ENCODE results near the gene HSPA12B. TPM values are rescaled to one million over a fixed set of nuclear protein-coding genes. Genes with fewer than 3 reads are reported as not detected.

Gene HSPA12B
- total and polyA plus RNA-seq, 9 of the 15 experiments (the other 6 are each of a cell fraction or from before 2014, with no cell fraction given): 0.03 to 0.07 TPM; not detected in 7

DNA sequence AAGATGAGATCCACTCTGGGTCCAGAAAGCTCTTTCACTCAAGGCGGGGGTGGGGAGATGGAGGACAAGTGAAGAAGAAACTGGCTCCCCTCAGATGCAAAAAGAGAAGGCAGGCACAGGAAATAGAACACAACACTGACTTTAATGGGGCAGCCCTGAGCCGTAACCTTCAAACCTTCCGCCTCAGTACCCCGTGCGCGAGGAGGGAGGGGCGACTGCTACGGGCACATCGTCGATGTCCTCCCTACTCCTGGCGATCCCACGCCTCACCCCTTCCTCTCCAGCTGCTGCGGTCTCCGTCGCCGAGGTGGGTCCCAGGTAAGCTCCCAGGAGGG is 44.9 kb downstream of the HSPA12B start:
- ATAC-seq (no peak), FAIRE-seq (no peak), DNase-seq (ENCODE audit: extremely low read depth in 1 of 4, low spot score in 3 of 4) (no peak)
- Histone ChIP-seq H3K27me3 (ENCODE audit: control insufficient read depth in 2 of 2, insufficient read depth in 2 of 2, low read length in 2 of 2) (no peaks in the 10 kb centered on the region), H2AFZ (ENCODE audit: low read depth, low read length) (no peak overlapping the region), H3K4me2 (ENCODE audit: insufficient read depth, low read length) (no peak overlapping the region), H3K79me2 (ENCODE audit: control insufficient read depth, insufficient read depth, low read length) (no peaks in the 10 kb centered on the region), H3K36me3 (ENCODE audit: control insufficient read depth, insufficient read depth, low read length) (no peaks in the 10 kb centered on the region), H3K9ac (ENCODE audit: insufficient read depth in 1 of 2, low read depth in 2 of 2, low read length in 2 of 2) (no peak overlapping the region), H4K20me1 (replicated peaks; ENCODE audit: control insufficient read depth, insufficient read depth, low read length) (no peaks in the 10 kb centered on the region), H3K27ac (ENCODE audit: extremely low read depth, low read depth, low read length) (no peak overlapping the region), H3K4me1 (replicated peaks in 1 of 2; ENCODE audit: control insufficient read depth in 2 of 2, insufficient read depth in 2 of 2, low read length in 2 of 2) (peaks cover 0 to 25% of the 10 kb centered on the region in 2 experiments; a peak in 2 of 5 replicates), H3K4me3 (no peak overlapping the region), H3K9me1 (ENCODE audit: control insufficient read depth, insufficient read depth, low read length) (no peaks in the 10 kb centered on the region), H3K9me3 (replicated peaks; ENCODE audit: control insufficient read depth, insufficient read depth, low read depth, low read length) (no peaks in the 10 kb centered on the region)
- no TSS peak for BruUV-seq (replicated peaks)
- no peak for TF ChIP-seq ZNF324 (CRISPR knock-in tag; IDR thresholded peaks at IDR 0.05)
- no peak for TF ChIP-seq FOXA1 (IDR thresholded peaks at IDR 0.05; ENCODE audit: borderline replicate concordance)
- no peak for TF ChIP-seq HMG20A (CRISPR knock-in tag; conservative IDR thresholded peaks at IDR 0.05)
- no peak for TF ChIP-seq CHD2 (IDR thresholded peaks at IDR 0.05; ENCODE audit: low read depth, low read length)
- TF ChIP-seq CAMTA2 (CRISPR knock-in tag; conservative IDR thresholded peaks at IDR 0.05): no peak
- no peak for TF ChIP-seq MBD2 (IDR thresholded peaks at IDR 0.05; ENCODE audit: borderline replicate concordance, low read depth)
- TF ChIP-seq, protein P1, sequence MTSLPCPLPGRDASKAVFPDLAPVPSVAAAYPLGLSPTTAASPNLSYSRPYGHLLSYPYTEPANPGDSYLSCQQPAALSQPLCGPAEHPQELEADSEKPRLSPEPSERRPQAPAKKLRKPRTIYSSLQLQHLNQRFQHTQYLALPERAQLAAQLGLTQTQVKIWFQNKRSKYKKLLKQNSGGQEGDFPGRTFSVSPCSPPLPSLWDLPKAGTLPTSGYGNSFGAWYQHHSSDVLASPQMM (CRISPR knock-in tag; IDR thresholded peaks at IDR 0.05): no peak
- no peak for TF ChIP-seq U2AF1 (optimal IDR thresholded peaks at IDR 0.05; ENCODE audit: low read depth, low read length)
- TF ChIP-seq MCM2 (IDR thresholded peaks at IDR 0.05; ENCODE audit: low read depth): no peak
- TF ChIP-seq, protein P2, sequence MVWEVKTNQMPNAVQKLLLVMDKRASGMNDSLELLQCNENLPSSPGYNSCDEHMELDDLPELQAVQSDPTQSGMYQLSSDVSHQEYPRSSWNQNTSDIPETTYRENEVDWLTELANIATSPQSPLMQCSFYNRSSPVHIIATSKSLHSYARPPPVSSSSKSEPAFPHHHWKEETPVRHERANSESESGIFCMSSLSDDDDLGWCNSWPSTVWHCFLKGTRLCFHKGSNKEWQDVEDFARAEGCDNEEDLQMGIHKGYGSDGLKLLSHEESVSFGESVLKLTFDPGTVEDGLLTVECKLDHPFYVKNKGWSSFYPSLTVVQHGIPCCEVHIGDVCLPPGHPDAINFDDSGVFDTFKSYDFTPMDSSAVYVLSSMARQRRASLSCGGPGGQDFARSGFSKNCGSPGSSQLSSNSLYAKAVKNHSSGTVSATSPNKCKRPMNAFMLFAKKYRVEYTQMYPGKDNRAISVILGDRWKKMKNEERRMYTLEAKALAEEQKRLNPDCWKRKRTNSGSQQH (CRISPR knock-in tag; IDR thresholded peaks at IDR 0.05): no peak
- TF ChIP-seq ZNF77 (CRISPR knock-in tag; IDR thresholded peaks at IDR 0.05): no peak
- no peak for TF ChIP-seq BHLHE40 (IDR thresholded peaks at IDR 0.05; ENCODE audit: low read length)
- no peak for TF ChIP-seq SP2 (IDR thresholded peaks at IDR 0.05; ENCODE audit: extremely low read depth, low read depth, low read length, poor library complexity, severe bottlenecking)
- no peak for TF ChIP-seq DIDO1 (tag; IDR thresholded peaks at IDR 0.05; ENCODE audit: low read depth)
- TF ChIP-seq, protein P3, sequence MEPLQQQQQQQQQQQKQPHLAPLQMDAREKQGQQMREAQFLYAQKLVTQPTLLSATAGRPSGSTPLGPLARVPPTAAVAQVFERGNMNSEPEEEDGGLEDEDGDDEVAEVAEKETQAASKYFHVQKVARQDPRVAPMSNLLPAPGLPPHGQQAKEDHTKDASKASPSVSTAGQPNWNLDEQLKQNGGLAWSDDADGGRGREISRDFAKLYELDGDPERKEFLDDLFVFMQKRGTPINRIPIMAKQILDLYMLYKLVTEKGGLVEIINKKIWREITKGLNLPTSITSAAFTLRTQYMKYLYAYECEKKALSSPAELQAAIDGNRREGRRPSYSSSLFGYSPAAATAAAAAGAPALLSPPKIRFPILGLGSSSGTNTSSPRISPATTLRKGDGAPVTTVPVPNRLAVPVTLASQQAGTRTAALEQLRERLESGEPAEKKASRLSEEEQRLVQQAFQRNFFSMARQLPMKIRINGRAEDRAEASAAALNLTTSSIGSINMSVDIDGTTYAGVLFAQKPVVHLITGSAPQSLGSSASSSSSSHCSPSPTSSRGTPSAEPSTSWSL (CRISPR knock-in tag; IDR thresholded peaks at IDR 0.05; ENCODE audit: borderline replicate concordance): no peak
- TF ChIP-seq KDM4B (IDR thresholded peaks at IDR 0.05; ENCODE audit: borderline replicate concordance in 2 of 2, low read depth in 1 of 2): no peak
- TF ChIP-seq CTBP1 (IDR thresholded peaks at IDR 0.05; ENCODE audit: borderline replicate concordance): no peak
- no peak for TF ChIP-seq YBX1 (IDR thresholded peaks at IDR 0.05)
- TF ChIP-seq CBX1 (IDR thresholded peaks at IDR 0.05; ENCODE audit: low read depth): no peak
- ChIA-PET POLR2A (no interaction called here), CTCF (ENCODE audit: low intra/inter-chr PET ratio) (no interaction called here)
- intact Hi-C loops (cut with micrococcal nuclease): no loop called here
- in situ Hi-C loops (cut with MboI): no loop called here
- WGBS (ENCODE audit: insufficient coverage, low coverage, missing lambda C conversion rate): 85% methylated on average over 4 of the region's 16 CpGs

All from K562 (cell line).